Calu3 (cell line): Measurements from ENCODE around the gene CCDC54. TPM values are rescaled to one million over a fixed set of nuclear protein-coding genes. Genes with fewer than 3 reads are reported as not detected.

Source experiments
- BruUV-seq: library from RNA; stranded (reverse); fragments of 400-500 nt; replicated peaks from 2 replicates; lab custom pipeline; 2021; lab: Mats Ljungman, UMichigan
- CTCF ChIA-PET: fragments of 300-600 bp; sonication (Branson Sonifier 250); formaldehyde crosslinking; loops from one replicate; lab custom pipeline; 2022; ENCODE audit warnings: antibody characterized with exemption; lab: Charles Lee
- DNase-seq: peaks from one replicate; pipeline ENCODE4 v3.0.0; 2022
- H3K27ac Mint-ChIP-seq: one replicate; pipeline ENCODE4 v1.8.0; 2022; ENCODE audit warnings: mixed read lengths; ENCODE audit not compliant: unreplicated experiment
- H3K27me3 Mint-ChIP-seq: one replicate; pipeline ENCODE4 v1.8.0; 2022; ENCODE audit warnings: mixed read lengths; ENCODE audit not compliant: unreplicated experiment
- H3K36me3 Mint-ChIP-seq: one replicate; pipeline ENCODE4 v1.8.0; 2022; ENCODE audit warnings: mild to moderate bottlenecking, moderate library complexity, mixed read lengths; ENCODE audit not compliant: insufficient read depth, unreplicated experiment
- H3K4me1 Mint-ChIP-seq: one replicate; pipeline ENCODE4 v1.8.0; 2022; ENCODE audit warnings: mild to moderate bottlenecking, low read depth, mixed read lengths; ENCODE audit not compliant: unreplicated experiment
- H3K4me3 Mint-ChIP-seq: one replicate; pipeline ENCODE4 v1.8.0; 2022; ENCODE audit warnings: mild to moderate bottlenecking, low read depth, moderate library complexity, mixed read lengths; ENCODE audit not compliant: unreplicated experiment
- H3K9me3 Mint-ChIP-seq: one replicate; pipeline ENCODE4 v1.8.0; 2022; ENCODE audit warnings: low read depth, mixed read lengths; ENCODE audit not compliant: unreplicated experiment
- intact Hi-C: fragments of 100-400 bp; cut with micrococcal nuclease; formaldehyde crosslinking; loops from one replicate; pipeline ENCODE4 v1.10.0; 2022; ENCODE audit not compliant: unreplicated experiment
- total RNA-seq: library from RNA; stranded (reverse); gene quantifications from 2 replicates; pipeline ENCODE4 v1.2.3, GENCODE V29; 2022
- TF ChIP-seq, protein P1 (sequence below): fragments of 200-600 bp; IDR thresholded peaks from one replicate; pipeline ENCODE4 v1.8.0; 2022; ENCODE audit warnings: antibody characterized with exemption; ENCODE audit not compliant: unreplicated experiment

The CCDC54 gene
- total RNA-seq, 1 experiment from 2014 or later: not detected

DNA sequence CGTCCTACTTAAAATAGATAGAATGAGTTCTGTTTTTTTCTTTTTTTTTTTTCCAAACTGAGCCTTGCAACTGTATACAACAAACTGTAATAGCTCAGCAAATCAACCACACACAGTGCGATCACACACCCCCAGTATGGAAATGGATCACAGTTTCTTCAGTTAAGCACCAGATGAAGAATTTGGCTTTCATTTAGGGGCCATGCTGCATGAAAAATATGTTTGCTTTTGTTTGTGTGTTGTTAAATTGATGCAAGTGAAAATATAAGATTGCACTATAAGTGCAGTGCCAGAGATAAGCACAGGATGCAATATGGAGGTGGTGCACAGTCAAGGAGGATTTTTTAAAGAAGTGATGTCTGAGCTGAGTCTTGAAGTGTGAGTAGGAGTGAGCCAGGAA lies 17.8 kb downstream of the CCDC54 start:
- Mint-ChIP-seq H3K36me3 (no peaks in the 10 kb centered on the region), H3K27ac (no peak overlapping the region), H3K4me1 (no peaks in the 10 kb centered on the region), H3K4me3 (no peak overlapping the region), H3K9me3 (no peaks in the 10 kb centered on the region), H3K27me3 (no peaks in the 10 kb centered on the region)
- no TSS peak for BruUV-seq
- TF ChIP-seq, protein P1, sequence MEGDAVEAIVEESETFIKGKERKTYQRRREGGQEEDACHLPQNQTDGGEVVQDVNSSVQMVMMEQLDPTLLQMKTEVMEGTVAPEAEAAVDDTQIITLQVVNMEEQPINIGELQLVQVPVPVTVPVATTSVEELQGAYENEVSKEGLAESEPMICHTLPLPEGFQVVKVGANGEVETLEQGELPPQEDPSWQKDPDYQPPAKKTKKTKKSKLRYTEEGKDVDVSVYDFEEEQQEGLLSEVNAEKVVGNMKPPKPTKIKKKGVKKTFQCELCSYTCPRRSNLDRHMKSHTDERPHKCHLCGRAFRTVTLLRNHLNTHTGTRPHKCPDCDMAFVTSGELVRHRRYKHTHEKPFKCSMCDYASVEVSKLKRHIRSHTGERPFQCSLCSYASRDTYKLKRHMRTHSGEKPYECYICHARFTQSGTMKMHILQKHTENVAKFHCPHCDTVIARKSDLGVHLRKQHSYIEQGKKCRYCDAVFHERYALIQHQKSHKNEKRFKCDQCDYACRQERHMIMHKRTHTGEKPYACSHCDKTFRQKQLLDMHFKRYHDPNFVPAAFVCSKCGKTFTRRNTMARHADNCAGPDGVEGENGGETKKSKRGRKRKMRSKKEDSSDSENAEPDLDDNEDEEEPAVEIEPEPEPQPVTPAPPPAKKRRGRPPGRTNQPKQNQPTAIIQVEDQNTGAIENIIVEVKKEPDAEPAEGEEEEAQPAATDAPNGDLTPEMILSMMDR: no peak
- intact Hi-C loops: no loop called here
- CTCF ChIA-PET: interaction anchor here (1.5 kb wide), 1 partner anchor 26 kb away, joined by 4 read pairs; no protein-coding TSS in a partner anchor
- no peak for DNase-seq

DNA sequence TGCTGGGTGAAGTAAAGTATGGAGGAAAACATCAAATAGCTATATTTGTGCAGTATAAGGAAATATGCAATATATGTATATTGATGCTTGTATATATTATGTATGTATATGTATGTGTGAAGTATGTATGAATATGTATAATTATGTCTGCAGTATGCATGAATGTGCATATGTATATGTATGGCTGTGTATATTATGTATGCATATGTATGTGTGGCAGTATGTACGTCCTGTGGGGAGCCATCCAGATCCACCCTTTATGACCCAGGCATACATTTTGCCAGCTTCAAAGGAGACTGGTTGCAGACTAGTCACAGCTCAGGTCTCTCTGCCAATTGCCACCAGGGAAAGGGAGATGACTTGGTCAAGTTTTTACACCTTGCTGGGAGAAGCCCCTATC lies 24.1 kb downstream of the CCDC54 start:
- Mint-ChIP-seq H3K36me3 (no peaks in the 10 kb centered on the region), H3K9me3 (no peaks in the 10 kb centered on the region), H3K27ac (no peak overlapping the region), H3K4me3 (no peak overlapping the region), H3K27me3 (no peaks in the 10 kb centered on the region), H3K4me1 (no peaks in the 10 kb centered on the region)
- CTCF ChIA-PET: interaction anchor here (0.6 kb wide), 1 partner anchor 259 kb away, joined by 5 read pairs; no protein-coding TSS in a partner anchor
- TF ChIP-seq, protein P1: no peak
- no TSS peak for BruUV-seq
- DNase-seq: no peak
- intact Hi-C loops: no loop called here

- H3K27ac Mint-ChIP-seq: no peak overlapping the region
- H3K9me3 Mint-ChIP-seq: no peaks in the 10 kb centered on the region
- H3K36me3 Mint-ChIP-seq: no peaks in the 10 kb centered on the region
- CTCF ChIA-PET: no interaction called here
- H3K27me3 Mint-ChIP-seq: no peaks in the 10 kb centered on the region
- BruUV-seq: no TSS peak
- H3K4me1 Mint-ChIP-seq: no peaks in the 10 kb centered on the region
- TF ChIP-seq, protein P1: no peak
- DNase-seq: no peak
- H3K4me3 Mint-ChIP-seq: no peak overlapping the region
- intact Hi-C loops: no loop called here
Measured at GRCh38 chr3:107402214-107402613, 25.0 kb downstream of the CCDC54 start.

GRCh38 chr3:107404727-107405469 lies 27.7 kb downstream of the CCDC54 start:
- H3K27me3 Mint-ChIP-seq: no peaks in the 10 kb centered on the region
- no peak overlapping the region for H3K27ac Mint-ChIP-seq
- peaks cover 8% of the 10 kb centered on the region for H3K4me1 Mint-ChIP-seq

More at GRCh38 chr3:107404727-107405469, 27.7 kb downstream of the CCDC54 start:
- TF ChIP-seq, protein P1: no peak
- Mint-ChIP-seq H3K4me3 (no peak overlapping the region), H3K9me3 (no peaks in the 10 kb centered on the region), H3K36me3 (no peaks in the 10 kb centered on the region)
- intact Hi-C loops: no loop called here
- DNase-seq: no peak
- BruUV-seq: no TSS peak
- CTCF ChIA-PET: no interaction called here
